GM19238 (cell line): ENCODE results near the gene C5orf52.
"Not testable (repeated sequence)": the region's sequence is repeated elsewhere in the genome, so short reads cannot be mapped to it uniquely, and the experiment has no call there.

Experiments
- DNase-seq: peaks from one replicate; pipeline ENCODE4 v3.0.0; 2011; ENCODE audit warnings: low spot score; ENCODE audit not compliant: insufficient read length

The C5orf52 gene

GRCh38 chr5:157721159-157721558 lies 49.8 kb downstream of the C5orf52 start:
- DNase-seq, result no peak

- DNase-seq, result not testable (repeated sequence)
Measured at GRCh38 chr5:157722895-157723294, 51.6 kb downstream of the C5orf52 start.

GRCh38 chr5:157726607-157727006 lies 55.3 kb downstream of the C5orf52 start:
- not testable (repeated sequence) for DNase-seq

GRCh38 chr5:157727858-157728257 lies 56.5 kb downstream of the C5orf52 start:
- DNase-seq, result not testable (repeated sequence)
